PFSK-1 (cell line): ENCODE results near the gene BAAT.

ENCODE experiments used
- FOXP2 ChIP-seq: optimal IDR thresholded peaks from 2 replicates; pipeline ENCODE3; 2011; ENCODE audit warnings: borderline replicate concordance, control low read depth, inconsistent platforms; ENCODE audit not compliant: insufficient read depth; ENCODE audit errors: extremely low read length, extremely low read depth
- POLR2AphosphoS5 ChIP-seq: IDR thresholded peaks from 2 replicates; pipeline ENCODE4 v1.6.1; 2012; ENCODE audit warnings: low read depth, mild to moderate bottlenecking, control low read depth, low read length, moderate library complexity
- SIN3A ChIP-seq: IDR thresholded peaks from 2 replicates; pipeline ENCODE4 v1.6.1; 2012; ENCODE audit warnings: mild to moderate bottlenecking, low read length, moderate library complexity, borderline replicate concordance; ENCODE audit not compliant: insufficient read depth
- TAF1 ChIP-seq: IDR thresholded peaks from 2 replicates; pipeline ENCODE4 v1.6.1; 2012; ENCODE audit warnings: low read length, control low read depth, borderline replicate concordance; ENCODE audit not compliant: insufficient read depth
- TF ChIP-seq, protein P1 (sequence below), 2 experiments: IDR thresholded peaks; 2 replicates each; pipeline versions ENCODE4 v1.6.1 to v1.8.0; 2011 to 2012; ENCODE audit warnings: low read depth in 2 of 2, low read length in 2 of 2, control low read depth in 1 of 2, inconsistent platforms in 1 of 2, mild to moderate bottlenecking in 1 of 2, moderate library complexity in 1 of 2; ENCODE audit not compliant: insufficient read depth in 1 of 2

GRCh38 chr9:101352892-101353463 is 31.8 kb downstream of the BAAT start:
- TF ChIP-seq, protein P1, sequence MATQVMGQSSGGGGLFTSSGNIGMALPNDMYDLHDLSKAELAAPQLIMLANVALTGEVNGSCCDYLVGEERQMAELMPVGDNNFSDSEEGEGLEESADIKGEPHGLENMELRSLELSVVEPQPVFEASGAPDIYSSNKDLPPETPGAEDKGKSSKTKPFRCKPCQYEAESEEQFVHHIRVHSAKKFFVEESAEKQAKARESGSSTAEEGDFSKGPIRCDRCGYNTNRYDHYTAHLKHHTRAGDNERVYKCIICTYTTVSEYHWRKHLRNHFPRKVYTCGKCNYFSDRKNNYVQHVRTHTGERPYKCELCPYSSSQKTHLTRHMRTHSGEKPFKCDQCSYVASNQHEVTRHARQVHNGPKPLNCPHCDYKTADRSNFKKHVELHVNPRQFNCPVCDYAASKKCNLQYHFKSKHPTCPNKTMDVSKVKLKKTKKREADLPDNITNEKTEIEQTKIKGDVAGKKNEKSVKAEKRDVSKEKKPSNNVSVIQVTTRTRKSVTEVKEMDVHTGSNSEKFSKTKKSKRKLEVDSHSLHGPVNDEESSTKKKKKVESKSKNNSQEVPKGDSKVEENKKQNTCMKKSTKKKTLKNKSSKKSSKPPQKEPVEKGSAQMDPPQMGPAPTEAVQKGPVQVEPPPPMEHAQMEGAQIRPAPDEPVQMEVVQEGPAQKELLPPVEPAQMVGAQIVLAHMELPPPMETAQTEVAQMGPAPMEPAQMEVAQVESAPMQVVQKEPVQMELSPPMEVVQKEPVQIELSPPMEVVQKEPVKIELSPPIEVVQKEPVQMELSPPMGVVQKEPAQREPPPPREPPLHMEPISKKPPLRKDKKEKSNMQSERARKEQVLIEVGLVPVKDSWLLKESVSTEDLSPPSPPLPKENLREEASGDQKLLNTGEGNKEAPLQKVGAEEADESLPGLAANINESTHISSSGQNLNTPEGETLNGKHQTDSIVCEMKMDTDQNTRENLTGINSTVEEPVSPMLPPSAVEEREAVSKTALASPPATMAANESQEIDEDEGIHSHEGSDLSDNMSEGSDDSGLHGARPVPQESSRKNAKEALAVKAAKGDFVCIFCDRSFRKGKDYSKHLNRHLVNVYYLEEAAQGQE (IDR thresholded peaks at IDR 0.05; ENCODE audit: insufficient read depth in 1 of 2, low read depth in 2 of 2, low read length in 2 of 2): no peak
- no peak for TF ChIP-seq POLR2AphosphoS5
- no peak for TF ChIP-seq TAF1
- no peak for TF ChIP-seq SIN3A
- no peak for TF ChIP-seq FOXP2
